ENCODE measurements around the gene NAP1L4.
"Not testable (repeated sequence)": the region's sequence is repeated elsewhere in the genome, so short reads cannot be mapped to it uniquely, and the experiment has no call there.

NAP1L4 gene

GRCh38 chr11:2938458-2939418 is 53.4 kb downstream of the NAP1L4 start:
- not testable (repeated sequence) for DNase-seq

GRCh38 chr11:2937641-2938457 is 54.3 kb downstream of the NAP1L4 start:
- not testable (repeated sequence) for DNase-seq

DNA sequence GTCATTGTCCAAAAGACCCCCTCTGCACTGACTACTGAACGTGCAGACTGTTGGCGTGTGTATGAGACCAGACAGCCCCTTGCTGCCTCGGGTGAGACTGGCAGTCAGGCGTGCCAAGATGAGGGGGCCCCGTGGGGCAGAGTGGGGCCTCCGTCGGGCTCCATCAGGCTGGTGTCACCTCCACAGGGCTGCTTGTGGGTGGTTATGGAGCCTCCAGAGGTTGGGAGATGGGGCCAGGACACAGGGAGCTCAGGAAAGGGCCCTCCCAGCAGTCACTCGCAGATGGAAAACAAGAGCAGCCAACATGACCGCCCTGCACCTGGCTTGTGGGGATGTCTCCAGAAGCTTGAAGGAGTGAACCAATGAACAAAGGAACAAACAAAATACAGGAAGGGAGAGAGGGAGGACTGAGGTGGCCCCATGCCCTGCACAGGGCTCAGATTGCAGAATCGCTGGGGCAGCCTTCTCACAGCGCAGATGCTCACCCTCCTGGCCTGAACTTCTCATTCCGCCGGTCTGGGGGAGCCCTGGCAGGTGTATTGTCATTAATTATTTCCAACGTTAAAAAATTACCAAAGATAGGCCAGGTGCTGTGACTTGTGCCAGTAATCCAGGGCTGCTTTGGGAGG is 57.4 kb downstream of the NAP1L4 start:
- DNase-seq: no peak

DNA sequence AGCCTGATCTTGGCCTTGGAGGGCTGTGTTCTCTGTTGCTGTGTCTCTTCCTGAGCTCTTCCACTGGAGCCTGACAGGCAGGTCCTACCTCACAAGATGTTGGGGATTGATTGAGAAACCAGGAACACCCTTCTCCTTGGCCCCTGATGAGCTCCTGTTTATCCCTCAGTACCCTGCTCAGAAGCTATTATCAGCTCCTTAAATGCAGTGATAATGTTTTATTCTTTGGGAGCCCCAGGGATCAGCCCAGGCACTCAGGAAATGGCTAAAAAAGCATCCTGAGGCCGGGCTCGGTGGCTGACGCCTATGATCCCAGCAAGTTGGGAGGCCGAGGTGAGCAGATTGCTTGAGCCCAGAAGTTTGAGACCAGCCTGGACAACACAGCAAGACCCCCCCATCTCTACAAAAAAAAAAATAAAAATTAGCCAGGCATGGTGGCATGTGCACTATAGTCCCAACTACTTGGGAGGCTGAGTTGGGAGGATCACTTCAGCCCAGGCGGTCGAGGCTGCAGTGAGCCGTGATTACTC is 58.0 kb downstream of the NAP1L4 start:
- DNase-seq: no peak

DNA sequence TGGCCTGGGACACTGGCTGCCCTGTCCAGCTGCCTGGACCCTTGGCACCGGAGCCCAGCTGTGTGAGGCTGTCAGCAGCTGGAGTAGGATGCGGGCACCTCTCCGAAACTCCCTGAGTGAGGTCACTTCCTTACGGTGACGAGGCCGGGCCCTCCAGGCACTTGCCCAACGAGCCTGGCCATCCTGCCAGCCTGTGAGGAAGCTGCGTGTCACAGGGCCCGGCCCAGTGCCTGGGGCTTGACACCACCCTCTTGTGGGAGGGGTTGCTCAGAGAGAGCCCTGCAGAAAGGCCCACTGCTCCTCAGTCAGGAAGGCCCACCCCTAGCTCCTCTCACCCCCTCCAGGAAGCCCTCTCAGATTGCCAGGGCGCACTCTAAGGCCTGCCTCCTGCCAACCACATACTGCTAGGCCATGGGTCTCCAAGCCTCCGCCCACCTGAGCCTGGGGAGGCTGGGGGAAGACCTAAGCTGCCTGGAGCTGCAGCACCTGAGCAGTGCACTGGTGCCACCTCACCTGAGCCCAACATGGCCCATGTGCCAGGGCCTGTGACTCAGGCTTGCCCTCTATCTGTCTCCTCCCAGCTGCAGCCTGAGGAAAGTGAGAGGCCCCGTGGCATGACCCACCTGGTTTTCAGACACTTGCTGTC is 58.6 kb downstream of the NAP1L4 start:
- peak in 3 of 58 donors; percentile 34 to 40 (median 35) for DNase-seq

GRCh38 chr11:2932850-2933251 is 59.3 kb downstream of the NAP1L4 start:
- no peak for DNase-seq

- DNase-seq: no peak
Observed at GRCh38 chr11:2931771-2932738, 60.1 kb downstream of the NAP1L4 start.

GRCh38 chr11:2931420-2931746 is 60.7 kb downstream of the NAP1L4 start:
- no peak for DNase-seq

DNA sequence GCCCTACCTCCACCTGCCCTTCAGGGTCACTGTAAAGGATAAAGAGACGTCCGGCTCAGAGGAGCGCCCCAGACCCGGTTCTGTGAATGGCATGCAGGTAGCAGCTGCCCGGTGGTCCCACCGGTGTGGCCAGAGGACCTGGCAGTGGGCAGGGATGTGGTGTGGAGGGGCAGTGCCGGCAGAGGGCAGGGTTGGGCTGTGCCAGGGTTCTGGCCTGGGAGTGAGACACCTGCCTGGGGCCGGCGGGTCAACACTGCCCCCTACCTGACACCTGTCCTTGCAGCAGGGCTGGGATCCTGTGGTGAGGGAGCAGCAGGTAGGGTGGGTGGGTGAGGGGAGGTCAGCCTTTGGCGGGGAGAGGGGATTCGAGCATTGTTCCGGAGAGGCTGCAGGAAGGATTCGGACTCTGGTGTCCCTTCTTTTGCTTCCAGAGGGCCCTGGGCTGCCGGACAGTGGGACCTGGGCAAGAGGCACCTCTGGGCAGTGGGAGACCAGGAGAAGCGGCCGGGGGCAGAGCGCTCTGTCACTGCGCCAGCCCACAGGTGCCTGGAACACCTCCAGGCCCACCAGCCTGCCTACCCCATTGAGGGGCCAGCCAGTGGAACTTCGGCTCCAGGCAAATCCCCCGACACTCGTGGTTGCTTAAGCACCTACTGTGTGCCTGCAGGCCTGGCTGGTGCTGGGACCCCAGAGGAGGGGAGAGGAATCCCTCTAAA is 61.3 kb downstream of the NAP1L4 start:
- no peak for DNase-seq

GRCh38 chr11:2929950-2930703 is 62.0 kb downstream of the NAP1L4 start:
- no peak for DNase-seq

DNA sequence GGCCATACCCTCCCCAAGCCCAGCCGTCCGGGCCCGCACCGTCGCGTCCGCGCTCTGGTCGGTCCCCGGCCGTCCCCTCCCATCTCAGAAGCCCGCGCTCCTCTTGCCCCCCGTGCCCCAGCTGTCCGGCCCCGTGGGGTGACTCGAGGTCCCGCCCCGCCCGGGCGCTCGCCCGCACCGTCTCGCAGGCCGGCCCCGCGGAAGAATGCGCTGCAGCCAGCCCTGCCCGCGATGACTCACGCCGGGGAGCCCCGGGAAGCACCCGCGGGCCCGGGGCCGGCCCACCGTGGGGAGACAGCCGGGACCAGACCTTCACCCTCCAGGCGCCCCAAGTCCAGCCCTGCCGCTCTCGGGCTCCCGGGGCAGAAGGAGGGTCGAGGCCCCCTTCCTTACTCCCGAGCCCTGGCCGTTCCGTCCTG is 62.6 kb downstream of the NAP1L4 start:
- no peak for DNase-seq

DNA sequence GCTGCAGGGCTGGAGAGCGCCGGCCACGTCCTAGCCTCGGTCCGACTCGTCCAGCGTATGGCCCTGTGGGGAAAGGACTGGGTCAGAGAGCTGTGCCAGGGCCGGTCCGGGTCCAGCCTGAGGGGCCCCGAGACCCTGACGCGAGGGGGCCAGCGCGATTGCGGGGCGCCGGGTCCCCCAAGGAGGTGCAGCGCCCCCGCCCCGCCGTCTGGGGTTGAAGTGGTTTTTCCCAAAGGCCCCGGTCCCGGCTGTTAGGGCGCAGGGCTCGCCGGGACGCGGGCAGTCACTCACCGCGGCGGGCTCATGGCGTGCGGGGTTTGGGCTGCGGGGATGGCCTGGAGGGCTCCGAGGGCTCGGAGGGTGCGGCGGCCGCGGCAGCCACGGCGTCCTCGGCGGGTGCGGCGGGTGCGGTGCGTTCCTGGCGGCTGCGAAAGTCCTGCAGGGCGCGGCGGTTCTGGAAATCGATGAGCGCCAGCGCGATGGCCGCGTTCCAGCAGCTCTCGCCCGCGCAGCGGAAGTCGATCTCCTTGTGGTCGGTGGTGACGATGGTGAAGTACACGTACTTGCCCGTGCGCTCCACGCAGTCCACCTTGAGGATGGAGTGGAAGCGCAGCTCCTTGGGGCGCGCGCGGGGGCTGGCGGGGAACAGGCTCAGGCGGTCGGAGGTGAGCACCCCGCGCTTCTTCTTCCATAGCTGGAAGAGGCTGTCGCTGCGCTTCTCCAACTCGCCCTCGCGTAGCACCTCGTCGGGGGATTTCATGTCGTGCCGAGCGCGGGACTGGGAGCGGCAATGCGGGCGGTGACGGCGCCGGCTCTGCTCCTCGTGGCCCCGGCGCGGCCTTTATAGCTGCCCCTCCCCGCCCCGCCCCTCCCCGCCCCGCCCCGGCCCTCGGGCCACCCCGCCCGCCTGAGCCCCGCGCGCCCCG is 63.3 kb downstream of the NAP1L4 start, which contains the start of gene PHLDA2:
Gene PHLDA2 (minus strand): TSS at position 816 of the 926 bp plus-strand sequence. CDS start 56 bp downstream, at position 760.
- DNase-seq: peak in 4 of 58 donors; percentile 18 to 34 (median 24)

- no peak for DNase-seq
Observed at GRCh38 chr11:2927851-2928604, 64.1 kb downstream of the NAP1L4 start.

- no peak for DNase-seq
Observed at GRCh38 chr11:2927121-2927800, 64.9 kb downstream of the NAP1L4 start.

GRCh38 chr11:2926611-2927051 is 65.5 kb downstream of the NAP1L4 start:
- no peak for DNase-seq
